DOHH2 (cell line): ENCODE results near the gene PCF11.

ENCODE experiments used
- EZH2phosphoT487 ChIP-seq: fragments of 200-600 bp; sonication (generic); IDR thresholded peaks from 2 replicates; pipeline ENCODE4 v1.6.1; 2017; ENCODE audit warnings: borderline replicate concordance, mild to moderate bottlenecking, antibody characterized with exemption, low read length, moderate library complexity, mixed read lengths
- TF ChIP-seq, protein P1 (sequence below): fragments of 200-600 bp; sonication (generic); IDR thresholded peaks from one replicate; pipeline ENCODE4 v1.5.1; 2014; ENCODE audit warnings: antibody characterized with exemption, mild to moderate bottlenecking, low read depth, low read length; ENCODE audit not compliant: poor library complexity, severe bottlenecking

DNA sequence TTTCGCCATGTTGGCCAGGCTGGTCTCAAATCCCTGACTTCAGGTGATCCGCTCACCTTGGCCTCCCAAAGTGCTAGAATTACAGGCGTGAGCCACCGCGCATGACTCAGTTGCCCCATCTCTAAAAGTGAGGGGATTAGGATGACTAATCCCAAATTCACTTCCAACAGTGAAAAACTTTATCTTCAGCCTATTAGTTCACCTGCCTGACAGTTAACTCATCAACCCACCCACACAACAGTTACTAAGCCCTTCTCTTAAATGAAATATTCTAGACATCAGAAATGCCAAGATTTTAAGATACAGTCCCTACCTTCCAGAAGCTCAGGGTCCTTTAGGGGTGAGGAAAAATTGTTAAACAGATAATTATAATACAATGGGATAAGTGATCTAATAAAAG is 34.6 kb downstream of the PCF11 start:
- TF ChIP-seq, protein P1, sequence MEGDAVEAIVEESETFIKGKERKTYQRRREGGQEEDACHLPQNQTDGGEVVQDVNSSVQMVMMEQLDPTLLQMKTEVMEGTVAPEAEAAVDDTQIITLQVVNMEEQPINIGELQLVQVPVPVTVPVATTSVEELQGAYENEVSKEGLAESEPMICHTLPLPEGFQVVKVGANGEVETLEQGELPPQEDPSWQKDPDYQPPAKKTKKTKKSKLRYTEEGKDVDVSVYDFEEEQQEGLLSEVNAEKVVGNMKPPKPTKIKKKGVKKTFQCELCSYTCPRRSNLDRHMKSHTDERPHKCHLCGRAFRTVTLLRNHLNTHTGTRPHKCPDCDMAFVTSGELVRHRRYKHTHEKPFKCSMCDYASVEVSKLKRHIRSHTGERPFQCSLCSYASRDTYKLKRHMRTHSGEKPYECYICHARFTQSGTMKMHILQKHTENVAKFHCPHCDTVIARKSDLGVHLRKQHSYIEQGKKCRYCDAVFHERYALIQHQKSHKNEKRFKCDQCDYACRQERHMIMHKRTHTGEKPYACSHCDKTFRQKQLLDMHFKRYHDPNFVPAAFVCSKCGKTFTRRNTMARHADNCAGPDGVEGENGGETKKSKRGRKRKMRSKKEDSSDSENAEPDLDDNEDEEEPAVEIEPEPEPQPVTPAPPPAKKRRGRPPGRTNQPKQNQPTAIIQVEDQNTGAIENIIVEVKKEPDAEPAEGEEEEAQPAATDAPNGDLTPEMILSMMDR: no peak
- no peak for TF ChIP-seq EZH2phosphoT487
